HG02852 (cell line): ENCODE data around the gene OR10D3.
"Not testable (repeated sequence)": the region's sequence is repeated elsewhere in the genome, so short reads cannot be mapped to it uniquely, and the experiment has no call there.

ENCODE experiments used
- ATAC-seq: cut with Tn5 transposase; IDR thresholded peaks from one replicate; pipeline ENCODE4 v1.9.1; 2021; ENCODE audit warnings: mild to moderate bottlenecking, moderate library complexity; ENCODE audit not compliant: unreplicated experiment

The OR10D3 gene

DNA sequence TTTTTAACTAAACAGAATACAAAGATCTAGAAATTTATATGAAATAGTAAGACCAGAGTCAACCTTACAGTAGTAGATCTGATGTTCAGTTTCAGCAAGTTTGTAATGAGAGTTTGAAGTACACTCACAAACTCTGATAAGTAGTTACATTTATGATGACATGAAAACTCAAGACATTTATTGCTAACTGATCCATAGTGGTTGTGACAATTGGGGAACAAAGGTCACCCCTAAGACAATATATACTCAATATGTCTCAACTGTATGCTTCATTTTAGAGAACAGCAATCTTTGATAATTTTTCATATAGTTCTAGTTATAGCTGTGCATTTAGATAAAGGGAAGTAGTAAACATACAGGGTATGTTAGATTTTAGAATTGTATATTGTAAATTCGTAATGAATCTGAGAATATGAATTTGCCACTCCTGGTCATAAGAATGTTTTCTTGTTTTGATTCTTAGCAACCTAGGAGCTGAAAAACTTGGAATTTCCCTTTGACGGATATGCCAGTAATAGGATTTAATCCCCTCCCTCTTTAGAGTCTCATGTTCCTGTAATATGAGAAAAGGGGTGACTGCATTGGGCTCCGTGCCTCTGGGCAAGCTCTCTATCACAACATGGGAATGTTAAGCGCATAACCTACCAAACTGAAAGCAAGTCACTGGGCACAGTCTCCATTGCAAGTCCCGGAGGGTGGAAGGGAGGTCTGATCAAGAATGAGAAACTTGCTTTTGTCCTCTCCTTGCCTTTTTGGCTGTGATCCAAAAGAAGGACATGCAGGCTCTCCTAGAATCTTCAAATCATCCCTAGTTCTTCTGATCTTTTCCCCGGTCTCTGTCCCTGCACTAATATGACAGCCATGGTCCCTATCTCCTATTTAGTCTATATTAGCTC lies 11.4 kb downstream of the OR10D3 start:
- ATAC-seq: no peak

DNA sequence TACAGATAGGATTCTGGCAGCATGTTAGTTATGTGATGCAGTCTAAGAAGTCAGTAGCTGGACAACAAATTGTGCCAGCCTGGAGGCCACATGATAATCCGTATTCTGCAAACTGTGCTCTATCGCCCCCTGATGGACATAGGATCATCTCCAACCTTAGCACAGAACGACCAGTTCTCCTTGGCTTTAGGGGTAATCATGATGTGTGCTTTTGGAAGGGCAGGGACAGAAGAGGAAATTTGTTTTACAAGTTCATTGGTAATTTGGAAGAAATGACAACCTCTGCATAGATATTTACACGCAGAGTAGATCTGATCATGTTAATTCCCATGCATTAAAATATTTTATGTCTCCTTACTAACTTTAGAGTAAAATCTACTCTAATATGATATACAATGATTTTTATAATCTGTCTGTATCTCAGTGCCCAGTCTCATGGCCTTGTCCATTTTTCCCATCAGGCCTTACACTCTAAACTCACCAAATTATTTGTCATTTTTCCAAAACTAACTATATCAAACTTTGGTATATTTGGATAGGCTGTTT lies 12.1 kb downstream of the OR10D3 start:
- peak; percentile 80 for ATAC-seq

DNA sequence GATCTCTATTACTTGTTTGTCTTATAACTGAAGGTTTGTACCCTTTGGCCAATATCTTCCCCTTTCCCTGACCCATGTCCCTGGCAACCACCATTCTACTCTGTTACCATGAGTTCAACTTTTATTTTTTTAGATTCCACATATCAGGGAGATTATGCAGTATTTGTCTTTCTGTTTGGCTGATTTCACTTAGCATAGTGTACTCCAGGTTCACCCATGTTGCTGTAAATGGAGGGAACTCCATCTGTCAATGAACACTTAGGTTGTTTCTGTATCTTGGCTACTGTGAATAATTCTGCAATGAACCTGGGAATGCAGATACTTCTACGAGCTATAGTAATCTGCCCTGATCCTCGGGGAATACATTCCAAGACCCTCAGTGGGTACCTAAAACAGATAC lies 14.9 kb downstream of the OR10D3 start:
- no peak for ATAC-seq

DNA sequence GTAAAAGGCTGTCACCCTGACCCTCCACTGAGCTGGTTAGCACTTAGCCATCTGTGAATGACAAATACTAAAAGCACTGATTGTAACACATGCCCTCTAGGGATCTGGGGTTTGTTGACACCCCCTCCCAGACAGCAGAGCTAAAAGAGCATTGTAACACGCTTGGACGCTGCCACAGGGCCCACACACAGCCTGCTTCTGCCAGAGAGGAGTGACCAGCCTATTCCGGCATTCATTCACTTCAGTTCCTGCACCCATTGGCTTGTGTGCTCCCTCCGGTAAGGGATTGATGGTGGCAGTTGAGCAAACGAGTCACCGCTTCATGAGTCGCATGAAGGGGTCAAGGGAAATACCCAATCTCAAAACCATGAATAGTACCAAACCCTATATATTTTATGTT lies 15.8 kb downstream of the OR10D3 start:
- ATAC-seq: no peak

DNA sequence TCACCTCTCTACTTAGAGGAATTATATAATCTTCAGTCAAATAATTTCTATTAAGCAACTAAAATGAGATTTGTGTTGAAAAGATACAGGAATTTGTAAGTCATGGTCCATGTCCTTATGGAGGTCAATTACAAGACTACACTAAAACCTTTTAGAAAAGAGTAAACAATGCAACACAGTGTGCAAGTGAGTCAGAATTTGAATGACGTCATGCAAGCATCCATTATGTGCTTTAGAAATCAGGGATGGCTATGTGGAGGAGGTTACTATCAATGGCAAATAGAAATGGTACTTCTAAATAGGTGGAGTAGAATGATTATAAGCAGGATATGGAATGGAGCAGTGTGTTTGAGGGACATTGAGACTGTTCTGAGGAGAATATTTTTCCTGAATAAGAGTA lies 16.6 kb downstream of the OR10D3 start:
- ATAC-seq: no peak

DNA sequence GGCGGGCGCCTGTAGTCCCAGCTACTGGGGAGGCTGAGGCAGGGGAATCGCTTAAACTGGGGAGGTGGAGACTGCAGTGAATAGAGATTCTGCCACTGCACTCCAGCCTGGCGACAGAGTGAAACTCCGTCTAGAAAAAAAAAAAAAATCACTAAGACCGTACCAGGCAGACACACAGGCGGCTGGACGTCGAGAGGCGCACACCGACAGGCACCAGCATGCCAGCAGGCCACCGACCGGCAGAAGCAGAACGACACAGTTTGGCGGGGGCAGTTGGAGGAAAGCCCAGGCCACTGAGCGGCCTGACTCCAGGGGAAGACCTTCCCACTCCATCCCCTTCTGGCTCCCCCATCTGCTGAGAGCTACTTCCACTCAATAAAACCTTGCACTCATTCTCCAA lies 17.5 kb downstream of the OR10D3 start:
- no peak for ATAC-seq

DNA sequence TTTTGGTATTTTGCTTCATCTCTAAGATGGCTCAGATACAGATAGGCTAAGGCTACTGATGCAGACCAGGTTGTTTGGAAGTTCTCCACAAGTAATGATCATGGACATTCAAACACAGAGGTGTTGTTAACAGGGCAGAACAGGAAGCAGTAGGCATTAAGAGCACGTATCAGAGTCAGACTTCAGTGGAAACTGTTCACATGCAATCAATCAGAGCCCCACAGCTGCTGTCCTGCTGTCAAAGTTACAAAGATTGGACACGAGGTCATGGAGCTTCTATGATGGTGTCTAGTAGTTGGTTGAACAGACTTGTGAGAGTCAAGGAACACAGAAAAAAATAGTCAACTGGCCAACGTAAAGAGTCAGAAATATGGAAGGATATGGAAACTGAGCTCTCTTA lies 19.8 kb downstream of the OR10D3 start:
- no peak for ATAC-seq

DNA sequence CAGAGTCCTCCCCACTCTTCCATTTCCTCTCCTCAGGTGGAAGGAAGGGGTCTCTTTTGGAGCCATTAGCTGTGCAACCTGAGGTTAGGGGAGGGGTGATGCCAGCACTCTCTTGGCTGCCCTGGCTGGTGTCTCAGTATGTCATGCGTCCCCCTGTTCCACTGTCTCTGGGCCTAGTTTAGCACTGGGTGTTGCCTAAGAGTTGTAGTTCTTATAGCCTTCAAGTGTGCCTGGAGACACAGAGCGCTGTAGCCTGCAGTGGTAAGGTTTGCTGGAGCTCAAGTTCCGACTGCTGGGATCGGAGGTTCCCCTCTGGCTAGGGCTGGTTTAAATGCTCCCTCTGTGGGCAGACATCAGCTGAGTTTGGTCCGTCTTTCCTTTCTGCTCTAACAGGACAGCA lies 20.9 kb downstream of the OR10D3 start:
- ATAC-seq: no peak

DNA sequence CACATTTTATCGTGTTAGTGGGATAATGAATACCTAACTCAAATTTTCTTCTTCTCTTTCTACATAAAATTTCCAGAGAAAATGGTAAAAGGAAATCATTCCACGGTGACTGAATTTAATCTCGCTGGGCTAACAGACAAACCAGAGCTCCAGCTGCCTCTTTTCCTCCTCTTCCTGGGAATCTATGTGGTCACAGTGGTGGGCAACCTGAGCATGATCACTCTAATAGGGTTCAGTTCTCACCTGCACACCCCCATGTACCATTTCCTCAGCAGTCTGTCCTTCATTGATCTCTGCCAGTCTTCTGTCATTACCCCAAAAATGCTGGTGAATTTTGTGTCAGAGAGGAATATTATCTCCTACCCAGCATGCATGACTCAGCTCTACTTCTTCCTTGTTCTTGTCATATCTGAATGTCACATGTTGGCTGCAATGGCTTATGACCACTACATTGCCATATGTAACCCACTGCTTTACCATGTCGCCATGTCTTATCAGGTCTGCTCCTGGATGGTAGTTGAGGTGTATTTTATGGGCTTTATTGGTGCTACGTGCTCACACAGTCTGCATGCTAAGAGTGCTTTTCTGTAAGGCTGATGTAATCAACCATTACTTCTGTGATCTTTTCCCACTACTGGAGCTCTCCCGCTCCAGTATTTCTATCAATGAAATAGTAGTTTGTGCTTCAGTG lies 24.1 kb downstream of the OR10D3 start:
- ATAC-seq: no peak

DNA sequence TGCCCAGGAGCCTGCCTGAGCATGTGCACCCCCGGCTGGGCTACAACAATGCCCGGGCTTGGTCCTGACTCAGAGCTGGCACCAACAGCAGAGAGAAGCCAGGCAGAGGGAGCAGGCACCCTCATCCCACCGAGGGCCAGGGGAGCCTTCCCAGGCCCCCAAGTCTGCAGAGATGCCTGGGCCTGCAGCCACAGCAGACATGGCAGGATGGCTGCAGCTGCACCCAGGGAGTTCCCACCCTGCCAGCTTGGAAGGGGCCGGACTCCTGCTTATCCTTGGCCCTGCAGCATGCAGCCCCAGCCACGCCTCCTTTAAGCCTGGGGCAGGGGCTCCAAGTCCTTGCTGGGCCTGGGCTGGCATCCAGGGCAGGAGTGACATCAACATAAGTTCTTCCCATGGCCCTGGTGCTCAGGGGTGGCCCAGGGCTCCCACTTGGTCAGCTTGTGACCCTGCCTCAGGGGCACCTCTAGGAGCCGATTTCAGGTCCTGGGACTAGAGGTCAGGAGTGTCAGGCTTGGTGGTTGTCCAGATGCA lies 26.7 kb downstream of the OR10D3 start:
- ATAC-seq: no peak

DNA sequence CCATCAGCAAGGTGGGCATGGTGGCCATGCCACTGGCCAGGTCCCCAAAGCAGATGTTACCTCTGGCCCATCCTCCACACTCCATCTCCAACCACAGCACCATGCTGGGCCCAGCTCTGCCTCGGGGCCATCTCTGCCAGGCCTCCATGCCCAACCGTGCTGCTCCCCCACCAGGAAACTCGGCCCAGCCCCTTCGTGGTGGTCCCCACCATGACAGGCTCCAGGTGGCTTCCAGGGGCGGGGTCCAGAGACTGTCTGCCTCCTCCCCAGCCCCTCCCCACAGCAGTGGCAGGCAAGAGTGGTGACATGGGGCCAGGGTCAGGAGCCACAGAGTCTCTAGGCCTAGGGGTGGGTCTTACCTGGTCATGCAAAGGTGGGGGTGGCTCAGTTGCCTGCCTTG lies 27.3 kb downstream of the OR10D3 start:
- ATAC-seq: no peak

DNA sequence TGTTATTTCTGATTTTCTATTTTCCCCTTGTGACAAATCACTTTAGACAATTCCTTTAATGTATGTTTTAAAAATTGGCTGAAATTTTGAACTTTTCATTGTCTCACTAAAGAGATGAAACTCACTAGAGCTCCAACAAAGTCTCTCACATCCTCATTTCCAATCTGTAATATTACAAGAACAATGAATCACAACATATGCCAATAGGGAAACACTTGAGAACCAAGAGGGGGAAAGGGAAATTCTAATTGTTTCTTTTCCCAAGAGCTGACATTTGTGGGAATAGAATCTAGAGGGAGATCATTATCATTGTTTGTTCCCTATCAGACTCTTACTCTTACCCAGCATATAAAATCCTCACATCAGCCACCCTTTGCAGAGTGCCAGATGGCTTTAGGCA lies 28.2 kb downstream of the OR10D3 start:
- ATAC-seq: no peak

DNA sequence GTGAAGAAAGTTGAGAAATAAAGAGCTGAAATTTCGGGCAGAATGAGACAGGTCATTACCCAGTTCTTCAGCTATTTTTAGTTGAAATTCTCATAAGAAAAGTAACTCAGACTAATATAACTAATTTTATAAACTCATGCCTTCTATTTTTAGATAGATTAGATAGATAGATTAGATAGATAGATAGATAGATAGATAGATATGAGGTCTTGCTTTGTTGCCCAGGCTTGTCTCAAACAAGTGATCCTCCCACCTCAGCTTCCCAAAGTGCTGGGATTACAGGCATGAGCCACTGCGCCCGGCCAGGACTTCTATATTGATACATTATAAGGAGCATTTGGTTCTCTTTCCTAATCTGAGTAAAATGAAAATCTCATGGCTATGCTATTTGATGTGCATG lies 30.9 kb downstream of the OR10D3 start:
- no peak for ATAC-seq

DNA sequence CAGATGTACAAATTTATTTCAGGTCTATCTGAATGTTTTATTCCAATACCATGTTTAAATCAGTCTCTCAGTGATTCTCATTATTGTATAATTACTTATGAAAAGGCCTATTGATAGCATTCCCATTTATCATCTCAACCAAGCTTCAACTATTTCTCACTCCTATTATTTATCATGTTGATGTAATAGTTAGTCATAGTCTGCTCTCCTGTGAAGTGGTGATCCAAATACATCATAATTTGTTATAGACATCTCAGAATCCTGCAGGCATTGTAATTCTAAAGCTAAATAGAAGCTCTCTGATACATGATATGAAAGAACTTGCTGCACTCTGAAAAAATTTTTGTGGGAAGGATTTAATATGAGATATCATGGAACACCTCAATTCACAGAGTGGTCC lies 36.0 kb downstream of the OR10D3 start:
- no peak for ATAC-seq

DNA sequence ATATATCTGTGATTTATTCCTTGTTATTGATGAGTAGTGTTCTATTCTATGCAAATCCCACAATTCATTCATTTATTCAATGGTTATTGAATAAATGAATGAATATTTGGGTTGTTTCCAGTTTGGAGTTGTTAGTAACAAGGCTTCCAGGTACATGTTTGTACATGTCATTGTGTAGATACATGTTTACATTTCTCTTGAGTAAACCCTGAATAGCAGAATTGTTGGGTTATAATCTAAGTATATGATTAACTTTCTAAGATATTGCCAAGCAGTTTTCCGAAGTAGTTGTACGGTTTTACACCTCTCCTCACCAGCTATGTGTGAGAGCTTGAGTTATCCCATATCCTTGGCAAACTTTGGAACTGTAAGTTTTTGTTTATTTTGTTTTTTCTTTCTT lies 39.3 kb downstream of the OR10D3 start:
- no peak for ATAC-seq

DNA sequence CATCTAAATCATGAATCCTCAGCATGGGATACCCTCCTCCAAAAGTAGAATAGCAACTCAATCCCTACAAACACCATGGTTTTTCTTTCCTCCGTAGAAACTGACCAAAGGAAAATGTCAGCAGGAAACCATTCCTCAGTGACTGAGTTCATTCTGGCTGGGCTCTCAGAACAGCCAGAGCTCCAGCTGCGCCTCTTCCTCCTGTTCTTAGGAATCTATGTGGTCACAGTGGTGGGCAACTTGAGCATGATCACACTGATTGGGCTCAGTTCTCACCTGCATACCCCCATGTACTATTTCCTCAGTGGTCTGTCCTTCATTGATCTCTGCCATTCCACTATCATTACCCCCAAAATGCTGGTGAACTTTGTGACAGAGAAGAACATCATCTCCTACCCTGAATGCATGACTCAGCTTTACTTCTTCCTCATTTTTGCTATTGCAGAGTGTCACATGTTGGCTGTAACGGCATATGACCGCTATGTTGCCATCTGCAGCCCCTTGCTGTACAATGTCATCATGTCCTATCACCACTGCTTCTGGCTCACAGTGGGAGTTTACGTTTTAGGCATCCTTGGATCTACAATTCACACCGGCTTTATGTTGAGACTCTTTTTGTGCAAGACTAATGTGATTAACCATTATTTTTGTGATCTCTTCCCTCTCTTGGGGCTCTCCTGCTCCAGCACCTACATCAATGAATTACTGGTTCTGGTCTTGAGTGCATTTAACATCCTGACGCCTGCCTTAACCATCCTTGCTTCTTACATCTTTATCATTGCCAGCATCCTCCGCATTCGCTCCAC lies 41.7 kb downstream of the OR10D3 start:
- ATAC-seq: not testable (repeated sequence)

DNA sequence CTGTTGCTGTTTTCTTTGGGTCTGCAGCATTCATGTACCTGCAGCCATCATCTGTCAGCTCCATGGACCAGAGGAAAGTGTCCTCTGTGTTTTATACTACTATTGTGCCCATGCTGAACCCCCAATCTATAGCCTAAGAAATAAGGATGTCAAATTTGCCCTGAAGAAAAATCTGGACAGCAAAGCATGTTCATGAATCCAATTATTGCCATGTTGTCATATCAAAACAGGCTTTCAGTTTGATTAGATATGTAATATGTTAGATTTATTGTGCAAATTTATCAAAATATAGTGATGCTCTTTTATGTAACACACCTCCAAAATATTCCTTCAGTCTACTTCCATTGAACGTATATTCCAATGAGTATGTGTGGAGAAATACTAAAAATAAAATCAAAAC lies 42.3 kb downstream of the OR10D3 start:
- no peak for ATAC-seq

DNA sequence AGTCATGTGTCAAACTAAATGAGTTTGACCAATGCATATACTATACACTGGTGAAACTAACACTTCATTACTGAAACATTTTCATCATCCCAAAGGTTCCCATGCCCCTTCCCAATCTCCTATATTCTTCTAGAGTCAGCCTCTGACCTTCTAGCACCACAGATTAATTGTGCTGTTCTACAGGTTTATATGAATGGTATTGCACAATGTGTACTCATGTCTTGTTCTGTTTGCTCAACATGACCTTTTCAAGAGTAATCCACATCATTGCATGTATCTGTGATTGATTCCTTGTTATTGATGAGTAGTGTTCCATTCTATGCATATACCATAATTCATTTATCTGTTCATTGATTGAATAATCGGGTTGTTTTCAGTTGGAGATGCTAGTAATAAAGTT lies 50.2 kb downstream of the OR10D3 start:
- no peak for ATAC-seq
